Hepatocyte (in vitro differentiated cells): ENCODE results near the gene CFAP73.

Experiments
- EZH2 ChIP-seq: fragments of 200-600 bp; sonication (generic); IDR thresholded peaks from 2 replicates; pipeline ENCODE4 v1.6.1; 2016; ENCODE audit warnings: antibody characterized with exemption, mild to moderate bottlenecking, borderline replicate concordance
- EZH2phosphoT487 ChIP-seq: fragments of 200-600 bp; sonication (generic); IDR thresholded peaks from one replicate; pipeline ENCODE4 v1.6.1; 2018; ENCODE audit warnings: antibody characterized with exemption, mild to moderate bottlenecking, low read depth, moderate library complexity; ENCODE audit not compliant: unreplicated experiment, severe bottlenecking
- TF ChIP-seq, protein P1 (sequence below): fragments of 200-600 bp; sonication (generic); IDR thresholded peaks from 2 replicates; pipeline ENCODE4 v1.5.1; 2016; ENCODE audit warnings: antibody characterized with exemption, mild to moderate bottlenecking; ENCODE audit not compliant: poor library complexity

DNA sequence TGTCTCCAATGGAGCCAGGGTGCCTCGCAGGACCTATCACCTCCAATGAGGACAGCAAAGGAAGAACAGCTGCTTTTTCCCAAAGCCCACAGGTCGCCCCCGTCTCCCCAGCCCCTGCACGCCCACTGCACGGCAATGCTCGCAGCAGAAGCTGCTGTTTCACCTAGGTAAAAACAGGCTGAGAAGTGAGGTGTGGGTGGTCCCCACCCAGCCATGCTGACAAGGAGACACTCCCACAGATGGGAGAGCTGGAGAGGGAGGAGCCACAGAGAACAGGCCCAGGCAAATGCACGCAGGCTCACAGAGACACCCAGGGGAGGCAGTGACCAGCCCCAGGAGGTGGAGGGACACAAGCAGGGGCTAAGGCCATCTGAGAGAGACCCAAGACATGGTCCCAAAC is 10.4 kb downstream of the CFAP73 start:
- TF ChIP-seq, protein P1, sequence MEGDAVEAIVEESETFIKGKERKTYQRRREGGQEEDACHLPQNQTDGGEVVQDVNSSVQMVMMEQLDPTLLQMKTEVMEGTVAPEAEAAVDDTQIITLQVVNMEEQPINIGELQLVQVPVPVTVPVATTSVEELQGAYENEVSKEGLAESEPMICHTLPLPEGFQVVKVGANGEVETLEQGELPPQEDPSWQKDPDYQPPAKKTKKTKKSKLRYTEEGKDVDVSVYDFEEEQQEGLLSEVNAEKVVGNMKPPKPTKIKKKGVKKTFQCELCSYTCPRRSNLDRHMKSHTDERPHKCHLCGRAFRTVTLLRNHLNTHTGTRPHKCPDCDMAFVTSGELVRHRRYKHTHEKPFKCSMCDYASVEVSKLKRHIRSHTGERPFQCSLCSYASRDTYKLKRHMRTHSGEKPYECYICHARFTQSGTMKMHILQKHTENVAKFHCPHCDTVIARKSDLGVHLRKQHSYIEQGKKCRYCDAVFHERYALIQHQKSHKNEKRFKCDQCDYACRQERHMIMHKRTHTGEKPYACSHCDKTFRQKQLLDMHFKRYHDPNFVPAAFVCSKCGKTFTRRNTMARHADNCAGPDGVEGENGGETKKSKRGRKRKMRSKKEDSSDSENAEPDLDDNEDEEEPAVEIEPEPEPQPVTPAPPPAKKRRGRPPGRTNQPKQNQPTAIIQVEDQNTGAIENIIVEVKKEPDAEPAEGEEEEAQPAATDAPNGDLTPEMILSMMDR, result no peak
- TF ChIP-seq EZH2, result no peak
- TF ChIP-seq EZH2phosphoT487, result no peak
